HuH-7.5 (cell line): ENCODE results near the gene ME3.
A peak's percentile ranks its signal among the peaks of the same experiment; 100 is the strongest.

ENCODE experiments used
- DNase-seq: peaks from one replicate; pipeline ENCODE4 v3.0.0; 2011; ENCODE audit warnings: low spot score

ME3 gene

GRCh38 chr11:86692746-86693145 lies 20.3 kb upstream of the ME3 start:
- no peak for DNase-seq

DNA sequence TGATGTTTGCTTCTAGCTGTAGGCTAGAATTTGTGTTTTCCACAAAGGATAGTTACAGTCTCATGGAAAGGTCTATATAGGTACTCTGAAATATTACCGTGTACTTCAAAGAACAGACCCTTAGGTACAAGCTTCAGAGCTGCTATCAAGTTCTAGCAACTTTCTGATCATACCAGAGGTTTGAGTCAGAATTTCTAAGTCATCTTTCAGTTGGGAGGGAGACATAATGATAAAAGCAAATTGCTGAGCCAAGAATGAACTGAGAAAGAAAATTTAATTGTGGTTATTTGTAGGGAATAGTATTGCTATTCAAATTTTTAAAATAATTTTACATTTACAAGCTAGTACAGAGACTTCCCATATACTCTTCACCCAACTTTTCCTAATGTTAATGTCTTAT lies 19.9 kb upstream of the ME3 start:
- DNase-seq: no peak

DNA sequence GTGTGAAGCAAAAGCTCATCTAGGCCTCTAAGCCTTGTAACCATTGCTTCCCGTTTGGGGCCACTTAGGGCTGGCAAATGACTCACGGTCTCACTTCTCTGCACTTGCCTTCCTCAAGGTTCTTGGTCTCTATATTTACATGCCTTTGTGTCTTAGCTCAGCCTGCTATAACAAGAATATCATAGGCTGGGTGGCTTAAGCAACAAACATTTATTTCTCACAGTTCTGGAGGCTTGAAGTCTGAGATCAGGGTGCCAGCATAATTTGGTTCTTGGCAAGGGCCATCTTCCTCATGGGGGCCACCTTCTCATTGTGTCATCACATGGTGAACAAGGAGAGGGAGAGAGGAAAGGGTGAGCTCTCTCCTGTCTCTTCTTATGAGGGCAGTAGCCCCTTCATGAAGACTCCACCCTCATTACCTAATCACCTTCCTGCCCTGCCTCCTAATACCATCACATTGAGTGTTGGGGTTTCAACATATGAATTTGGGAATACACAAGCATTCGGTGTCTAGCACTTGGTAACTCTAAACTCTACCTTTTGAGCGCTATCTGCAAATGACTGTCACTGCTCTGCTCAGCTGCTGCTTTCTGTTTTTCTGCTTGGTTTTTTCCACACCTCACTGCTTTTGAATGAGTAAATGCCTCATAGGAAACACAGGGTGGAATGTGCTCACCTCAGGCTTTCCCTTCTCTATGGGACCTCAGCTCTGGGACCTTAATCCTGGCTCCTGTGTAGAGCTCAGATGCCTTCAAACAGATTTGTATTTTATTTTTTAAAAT lies 16.2 kb upstream of the ME3 start:
- no peak for DNase-seq

- no peak for DNase-seq
Observed at GRCh38 chr11:86687185-86687778, 14.9 kb upstream of the ME3 start.

DNA sequence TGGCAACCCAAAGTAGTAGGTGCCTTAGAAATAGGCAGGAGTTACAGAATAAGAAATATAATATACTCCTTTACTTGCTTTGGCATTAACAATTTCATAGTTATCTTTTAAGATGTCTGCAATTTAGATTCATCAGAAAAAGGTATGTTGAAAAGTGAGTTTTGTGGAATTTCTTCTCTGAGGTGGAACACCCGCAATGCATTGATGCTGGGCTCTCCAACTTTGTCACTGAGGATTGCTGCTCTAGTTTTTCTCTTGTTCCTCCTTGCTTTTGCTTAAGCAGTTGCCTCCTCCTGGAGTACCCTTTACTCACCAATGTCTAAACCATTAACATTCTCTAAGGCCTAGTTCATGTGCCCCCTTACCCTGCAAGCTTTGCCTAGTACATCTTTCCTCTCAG lies 14.1 kb upstream of the ME3 start:
- no peak for DNase-seq

DNA sequence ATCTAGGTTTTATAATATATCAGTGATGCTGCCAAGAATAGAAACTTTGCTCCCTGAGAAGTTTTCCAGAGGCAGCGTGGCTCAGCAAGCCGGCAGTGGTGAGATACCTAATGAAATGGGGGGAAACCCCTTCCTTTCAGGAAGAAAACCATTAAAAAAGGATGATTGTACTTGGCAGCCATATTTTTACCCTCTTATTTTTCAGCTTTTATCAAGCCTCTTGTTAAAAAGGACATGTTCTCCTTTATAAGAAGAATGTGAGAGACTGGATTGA lies 9.0 kb upstream of the ME3 start:
- no peak for DNase-seq

GRCh38 chr11:86680716-86681482 lies 8.5 kb upstream of the ME3 start:
- no peak for DNase-seq

GRCh38 chr11:86678823-86679222 lies 6.4 kb upstream of the ME3 start:
- DNase-seq: no peak

DNA sequence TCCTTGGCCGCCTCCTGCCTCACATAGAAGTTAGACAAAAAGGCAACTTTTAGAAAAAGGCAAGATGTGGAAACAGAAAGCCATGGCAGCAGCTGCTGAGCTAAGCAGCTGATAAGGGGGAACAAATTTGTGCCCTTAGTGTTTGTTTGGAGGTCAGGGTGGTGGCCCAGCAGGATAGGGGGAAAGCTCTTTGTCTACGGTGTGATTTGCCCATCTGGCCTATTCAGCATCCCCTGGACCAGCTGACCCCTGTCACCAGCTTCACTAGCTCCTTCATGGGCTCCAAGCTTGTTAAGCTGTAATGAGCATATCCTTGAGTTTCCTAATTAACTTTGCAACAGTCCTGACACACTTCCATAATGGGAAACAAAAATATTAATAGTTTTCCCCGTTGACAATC lies 5.9 kb upstream of the ME3 start:
- no peak for DNase-seq

DNA sequence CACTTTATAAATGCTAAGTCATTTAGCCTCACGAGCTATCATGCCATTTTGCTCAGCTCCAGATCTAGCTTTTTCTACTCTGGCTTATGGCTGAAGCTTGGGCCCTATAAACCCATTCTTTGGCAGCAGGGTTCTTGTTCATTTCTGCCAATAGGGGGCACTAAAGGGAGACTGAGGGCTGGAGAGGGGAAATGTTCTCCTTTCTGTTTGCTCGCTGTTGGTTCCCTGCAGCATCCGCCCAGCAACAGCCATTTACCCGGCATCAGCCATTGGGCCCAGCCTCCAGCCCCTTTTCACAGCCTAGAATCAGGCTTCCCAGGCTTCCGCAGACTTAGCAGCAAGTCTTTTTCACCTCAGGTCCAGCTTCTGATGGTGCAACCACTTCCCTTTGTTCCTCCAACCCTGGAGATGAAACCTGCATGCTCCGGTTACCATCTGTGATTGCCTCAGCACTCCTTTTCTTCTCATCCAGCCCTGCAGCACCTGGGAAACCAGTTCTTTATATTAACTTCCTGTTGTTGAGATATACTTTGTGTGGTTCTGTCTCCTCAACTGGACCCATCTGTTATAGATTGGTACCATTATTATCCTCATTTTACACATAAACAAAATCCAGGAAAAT lies 4.2 kb upstream of the ME3 start:
- peak; percentile 23 for DNase-seq

- DNase-seq: no peak
Observed at GRCh38 chr11:86676010-86676409, 3.6 kb upstream of the ME3 start.

DNA sequence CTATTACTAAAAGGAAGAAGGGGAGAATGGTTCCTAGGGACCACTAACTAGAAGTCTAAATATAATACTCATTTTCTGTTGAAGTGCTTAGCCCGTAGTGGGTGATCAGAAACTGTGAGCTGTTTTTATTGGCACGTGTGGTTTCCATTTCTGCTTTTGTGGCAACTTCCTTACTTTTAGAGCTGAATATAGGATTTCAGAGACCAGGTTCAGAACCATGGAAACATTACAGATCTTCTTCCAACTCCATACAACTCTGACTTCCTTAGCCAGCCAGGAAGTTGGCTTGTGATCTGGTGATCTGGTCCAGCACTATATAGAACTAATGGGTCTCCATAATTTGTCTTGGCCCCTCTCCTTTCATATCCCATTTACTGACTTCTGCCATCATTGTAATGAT lies 2.6 kb upstream of the ME3 start:
- DNase-seq: no peak

DNA sequence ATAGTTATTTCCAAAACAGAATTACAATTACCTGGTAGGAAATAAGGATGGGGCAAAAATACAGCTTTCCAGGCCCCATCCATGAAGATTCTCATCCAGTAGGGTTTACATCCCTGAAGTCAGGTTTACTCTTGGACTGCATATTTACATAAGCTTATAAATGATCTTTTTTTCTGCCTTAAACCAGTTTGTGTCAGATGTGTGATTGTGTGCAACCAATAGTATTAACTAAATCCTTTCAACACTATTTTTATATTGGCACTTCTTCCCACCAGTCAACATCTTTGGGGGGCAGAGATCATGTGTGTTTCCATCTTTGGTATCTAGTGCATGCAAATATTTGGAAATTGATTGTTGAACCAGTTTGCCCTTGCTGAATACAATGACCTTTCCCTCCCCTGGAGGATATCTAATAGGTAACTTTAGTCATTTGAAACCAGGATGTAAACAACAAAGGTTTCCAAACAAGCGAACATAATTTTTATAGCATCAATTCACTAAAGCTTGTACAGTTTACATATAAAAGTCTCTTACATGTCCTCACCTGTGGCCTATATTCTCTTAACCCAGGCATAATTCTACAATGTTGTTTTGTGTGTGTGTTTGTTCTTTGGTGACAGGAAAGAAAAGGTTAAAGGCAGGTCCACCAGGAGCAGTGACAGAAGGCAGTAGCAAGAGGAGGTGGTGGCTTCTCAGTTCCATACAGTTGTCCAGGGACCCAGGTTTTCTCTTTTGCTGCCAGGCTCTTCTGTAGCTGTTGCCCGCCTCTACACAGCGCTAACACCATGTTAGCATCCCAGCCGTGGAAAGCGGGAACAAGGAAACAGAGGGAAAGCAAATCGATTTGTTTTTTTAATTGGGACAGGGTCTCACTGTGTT lies 1.7 kb upstream of the ME3 start:
- DNase-seq: no peak

DNA sequence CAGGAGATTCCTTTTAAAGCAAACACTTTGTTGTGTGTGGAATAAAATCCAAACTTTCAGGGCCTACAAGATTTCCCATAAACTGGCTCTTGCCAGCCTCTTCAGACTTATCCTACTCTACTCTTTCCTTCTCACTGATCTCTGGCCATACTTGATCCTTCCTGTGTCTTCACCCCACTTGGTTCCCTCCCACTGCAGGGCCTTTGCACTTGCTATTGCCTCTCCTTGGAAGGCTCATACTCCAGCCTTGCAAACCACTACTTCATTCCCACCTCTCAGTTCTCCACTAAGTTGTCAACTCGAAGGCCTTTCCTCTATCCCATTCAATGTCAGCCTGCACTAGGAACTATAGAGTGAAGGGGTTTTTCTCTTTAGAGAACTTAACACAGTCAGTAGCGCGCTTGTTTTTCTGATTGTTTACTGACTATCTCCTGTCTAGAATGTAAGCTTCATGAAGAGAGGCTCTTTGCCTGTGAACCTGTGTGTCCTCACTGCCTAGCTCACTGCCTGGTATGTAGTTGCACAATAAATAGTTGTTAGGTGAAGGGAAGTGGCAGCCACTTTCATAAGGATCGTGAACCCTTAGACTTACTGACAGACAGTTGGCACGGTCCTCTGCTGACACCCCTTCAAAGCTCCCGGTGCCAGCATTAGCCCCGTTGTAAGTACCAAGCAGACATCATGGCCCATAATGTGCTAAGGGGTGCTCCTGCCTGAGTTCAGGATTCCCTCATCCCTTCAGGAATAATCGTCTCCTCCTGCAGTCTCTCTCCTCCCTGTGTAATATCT lies 833 bp upstream of the ME3 start:
- DNase-seq: no peak

- no peak for DNase-seq
Observed at GRCh38 chr11:86671531-86672006, 847 bp downstream of the ME3 start.

DNA sequence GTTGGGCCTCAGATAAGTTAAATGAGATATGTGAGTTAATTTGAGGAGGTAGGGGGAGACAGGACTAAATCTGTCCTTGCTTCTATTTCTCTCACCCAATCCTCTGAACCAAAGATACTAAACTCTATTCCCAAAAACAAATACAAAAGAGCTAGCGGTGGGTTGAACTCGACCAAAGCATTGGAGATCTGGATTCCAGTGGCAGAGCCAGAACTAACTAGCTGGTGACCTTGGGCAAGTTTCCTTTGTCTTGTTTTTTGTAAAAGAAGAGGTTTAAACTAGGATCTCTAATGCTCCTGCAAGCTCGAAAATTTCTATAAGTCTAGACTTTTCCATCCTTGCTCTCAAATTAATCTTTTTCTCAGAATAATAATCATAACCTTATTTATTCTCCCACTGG lies 1.5 kb downstream of the ME3 start:
- DNase-seq: no peak

DNA sequence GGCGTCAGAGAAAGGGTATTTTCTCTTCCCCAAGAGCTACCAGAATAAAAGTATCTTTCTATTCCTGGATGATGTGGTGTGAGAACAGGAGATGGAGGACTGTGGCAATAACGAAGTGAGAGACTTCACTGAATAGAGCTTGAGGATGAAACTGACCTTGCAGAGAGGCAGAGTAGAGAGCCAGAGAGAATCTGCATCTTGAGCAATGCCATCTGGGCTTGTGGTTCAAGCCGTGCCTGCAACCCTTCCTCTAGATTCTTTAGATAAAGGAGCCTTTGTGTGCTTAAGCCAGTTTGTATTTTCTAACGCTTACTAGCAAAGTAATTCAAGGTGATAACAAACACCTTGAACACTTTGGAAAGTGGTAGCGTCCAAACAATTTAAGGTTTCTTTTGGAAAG lies 2.2 kb downstream of the ME3 start:
- DNase-seq: no peak

GRCh38 chr11:86669424-86669823 lies 3.0 kb downstream of the ME3 start:
- no peak for DNase-seq

DNA sequence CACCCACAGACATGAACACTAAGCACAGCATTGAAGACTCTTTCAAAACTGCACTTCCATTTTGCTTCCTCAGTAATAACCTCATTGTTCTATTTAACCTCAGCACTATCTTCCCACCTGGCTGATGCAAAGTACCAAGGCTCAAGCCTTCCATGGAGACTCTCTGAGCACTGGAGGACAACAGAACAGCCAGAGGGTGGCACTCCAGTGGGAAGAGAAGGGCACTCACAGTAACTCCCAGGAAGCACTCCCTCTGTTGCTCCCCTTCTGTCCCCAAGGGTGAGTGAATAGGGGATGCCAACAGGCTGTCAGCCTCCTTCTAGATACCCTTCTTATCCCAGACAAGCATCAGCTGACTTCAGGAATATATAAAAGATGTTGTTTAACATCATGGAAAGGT lies 3.5 kb downstream of the ME3 start:
- no peak for DNase-seq

DNA sequence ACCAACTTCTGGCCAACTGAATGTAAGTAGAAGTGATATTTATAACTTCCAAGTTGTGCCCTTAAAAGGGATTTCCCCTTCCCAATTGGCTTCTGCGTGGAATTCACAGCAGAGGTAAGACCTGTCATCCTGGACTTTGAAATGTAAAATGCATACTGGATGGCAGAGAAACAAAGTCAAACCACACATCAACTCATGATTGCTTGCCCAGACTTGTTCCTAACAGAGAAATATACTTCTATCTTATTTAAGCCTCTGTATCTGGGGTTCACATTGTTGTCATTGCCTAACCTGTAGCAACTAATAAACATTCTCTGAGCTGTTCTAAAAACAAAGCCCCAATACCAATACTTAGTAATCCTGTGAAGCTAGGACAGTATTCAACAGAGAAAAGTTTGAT lies 6.2 kb downstream of the ME3 start:
- DNase-seq: no peak

DNA sequence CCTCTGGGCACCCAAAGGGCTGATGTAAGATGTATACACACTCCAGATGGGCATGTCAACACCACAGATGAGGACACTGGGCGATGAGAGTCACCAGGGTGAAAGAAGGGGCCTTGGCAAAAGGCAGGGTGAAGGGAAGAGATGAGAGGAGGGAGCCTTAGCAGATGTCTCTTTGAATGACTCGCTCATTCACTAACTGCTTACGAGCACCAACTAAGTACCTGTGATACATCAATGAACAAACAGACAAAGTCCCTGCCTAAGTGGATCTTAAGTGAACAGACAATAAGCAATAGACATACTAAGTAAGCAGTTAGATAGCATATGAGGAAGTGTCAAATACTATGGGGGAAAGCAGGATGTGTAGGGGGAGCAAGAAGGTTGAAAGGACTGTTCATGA lies 7.5 kb downstream of the ME3 start:
- DNase-seq: no peak
